ENCODE results near the gene NCAPD2.

- TF ChIP-seq FOSL2 (IDR thresholded peaks at IDR 0.05; ENCODE audit: borderline replicate concordance, low read depth) (no peak), TAF1 (IDR thresholded peaks at IDR 0.05; ENCODE audit: borderline replicate concordance, low read depth, low read length) (no peak), ELF1 (IDR thresholded peaks at IDR 0.05) (no peak), POLR2AphosphoS5 (IDR thresholded peaks at IDR 0.05; ENCODE audit: low read depth, low read length) (no peak), CTCF (IDR thresholded peaks at IDR 0.05) (no peak), SIN3A (IDR thresholded peaks at IDR 0.05; ENCODE audit: borderline replicate concordance, low read depth, low read length) (no peak), USF2 (IDR thresholded peaks at IDR 0.05; ENCODE audit: borderline replicate concordance, low read depth, low read length) (no peak), YY1 (IDR thresholded peaks at IDR 0.05; ENCODE audit: low read depth) (no peak), EP300 (IDR thresholded peaks at IDR 0.05; ENCODE audit: borderline replicate concordance in 1 of 2, low read depth in 1 of 2, low read length in 1 of 2) (no peak), GATA2 (CRISPR knock-in tag; IDR thresholded peaks at IDR 0.05) (no peak), RAD21 (IDR thresholded peaks at IDR 0.05; ENCODE audit: low read length) (no peak), MAX (IDR thresholded peaks at IDR 0.05; ENCODE audit: low read depth) (no peak), SMC3 (IDR thresholded peaks at IDR 0.05; ENCODE audit: low read depth, low read length) (no peak), EZH2phosphoT487 (IDR thresholded peaks at IDR 0.05; ENCODE audit: borderline replicate concordance, low read depth) (no peak)
Measured at GRCh38 chr12:6478416-6478815, 15.5 kb upstream of the NCAPD2 start.
